Heart left ventricle (tissue), 13 donors: ENCODE measurements around the gene FBXO42.

Source experiments
- POLR2A ChIP-seq, 2 donors: fragments of 450-650 bp; IDR thresholded peaks; one replicate each; pipeline ENCODE4 v1.6.1; 2017; ENCODE audit warnings: antibody characterized with exemption in 2 of 2, mild to moderate bottlenecking in 2 of 2, moderate library complexity in 2 of 2
- TF ChIP-seq, protein P1 (sequence below), 12 donors: fragments of 200-600 bp; sonication (generic) in 4 of 12; IDR thresholded peaks; one replicate each; pipeline versions ENCODE4 v1.5.0 to v1.8.0; 2018 to 2022; ENCODE audit warnings: antibody characterized with exemption in 12 of 12, mild to moderate bottlenecking in 5 of 12
- donor health status: ischemic (EF 13 %, LVEDD 7.1; RV severe dilation, severe dysfunction).
- donor health status: DM: no; HTN: yes; CAD: no.
- donor health status: DM: no; HTN: no; CAD: no.
- donor health status: ischemic (EF 25% LVEDD 6.9; RV normal size, moderate dysfunction).
- donor health status: ischemic (EF 25% LVEDD 5.7; RV mildly dilated, moderate dysfunction).
- donor health status: ischemic (EF 35%, LVEDD 5.7; RV mildly dilated, moderate dysfunction).
- donor health status: nonischemic (EF 11% LVEDD 7.7; RV severe dilation, severe dysfunction).
- donor health status: DM: yes; HTN: yes; CAD: no.
- donor health status: PGD.
- donor health status: ischemic (EF 29% LVEDD 5.4; RV normal size, mild dysfunction).
- donor health status: nonischemic (EF 23%, LVEDD 6.1; RV moderate dilation, normal function).

DNA sequence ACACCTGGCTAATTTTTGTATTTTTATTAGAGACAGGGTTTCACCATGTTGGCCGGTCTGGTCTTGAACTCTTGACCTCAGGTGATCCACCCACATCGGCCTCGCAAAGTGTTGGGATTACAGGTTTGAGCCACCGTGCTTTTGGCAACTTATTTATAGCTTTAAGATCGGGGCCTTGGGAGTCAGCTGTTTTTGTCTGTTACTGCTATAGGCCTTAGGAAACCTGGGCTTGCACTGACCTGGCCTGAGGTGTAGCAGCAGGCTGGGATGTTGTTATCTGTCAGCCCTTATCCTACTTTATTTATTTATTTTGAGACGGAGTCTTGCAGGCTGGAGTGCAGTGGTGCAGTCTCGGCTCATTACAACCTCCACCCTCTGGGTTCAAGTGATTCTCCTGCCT, 26.2 kb upstream of the FBXO42 start:
- TF ChIP-seq, protein P1, sequence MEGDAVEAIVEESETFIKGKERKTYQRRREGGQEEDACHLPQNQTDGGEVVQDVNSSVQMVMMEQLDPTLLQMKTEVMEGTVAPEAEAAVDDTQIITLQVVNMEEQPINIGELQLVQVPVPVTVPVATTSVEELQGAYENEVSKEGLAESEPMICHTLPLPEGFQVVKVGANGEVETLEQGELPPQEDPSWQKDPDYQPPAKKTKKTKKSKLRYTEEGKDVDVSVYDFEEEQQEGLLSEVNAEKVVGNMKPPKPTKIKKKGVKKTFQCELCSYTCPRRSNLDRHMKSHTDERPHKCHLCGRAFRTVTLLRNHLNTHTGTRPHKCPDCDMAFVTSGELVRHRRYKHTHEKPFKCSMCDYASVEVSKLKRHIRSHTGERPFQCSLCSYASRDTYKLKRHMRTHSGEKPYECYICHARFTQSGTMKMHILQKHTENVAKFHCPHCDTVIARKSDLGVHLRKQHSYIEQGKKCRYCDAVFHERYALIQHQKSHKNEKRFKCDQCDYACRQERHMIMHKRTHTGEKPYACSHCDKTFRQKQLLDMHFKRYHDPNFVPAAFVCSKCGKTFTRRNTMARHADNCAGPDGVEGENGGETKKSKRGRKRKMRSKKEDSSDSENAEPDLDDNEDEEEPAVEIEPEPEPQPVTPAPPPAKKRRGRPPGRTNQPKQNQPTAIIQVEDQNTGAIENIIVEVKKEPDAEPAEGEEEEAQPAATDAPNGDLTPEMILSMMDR (IDR thresholded peaks at IDR 0.05), result no peak
- TF ChIP-seq POLR2A (IDR thresholded peaks at IDR 0.05), result no peak
